ENCODE measurements around the gene MTMR3. TPM values are rescaled to one million over a fixed set of nuclear protein-coding genes. Genes with fewer than 3 reads are reported as not detected.

Gene MTMR3
- total RNA-seq, 1 donor from 2014 or later: 41.0 TPM

DNA sequence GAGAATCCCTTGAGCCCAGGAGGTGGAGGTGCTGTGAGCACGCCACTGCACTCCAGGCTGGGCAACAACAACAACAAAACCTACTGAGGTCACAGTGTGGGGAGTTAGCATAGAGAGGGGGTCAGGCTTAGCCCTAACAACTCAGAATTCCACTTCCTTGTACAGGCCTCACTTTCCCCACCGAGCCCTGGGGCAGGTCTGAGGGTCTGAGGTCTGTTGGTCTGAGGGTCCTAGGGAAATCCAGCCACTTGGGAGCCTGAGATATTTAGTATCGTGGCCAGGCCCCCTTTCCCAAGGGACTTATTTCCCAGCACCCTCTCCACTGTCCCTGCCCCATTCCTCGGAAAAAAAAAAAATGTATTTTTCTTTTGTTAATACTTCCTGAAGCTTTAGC lies 162.5 kb downstream of the MTMR3 start:
- Histone ChIP-seq H3K4me2 (ENCODE audit: low read length) (no peak overlapping the region), H3K27me3 (ENCODE audit: insufficient read depth, low read length) (no peaks in the 10 kb centered on the region), H3K36me3 (ENCODE audit: insufficient read depth, low read length) (no peaks in the 10 kb centered on the region), H3K9ac (ENCODE audit: low read length) (no peak overlapping the region), H3K79me2 (ENCODE audit: insufficient read depth, low read length) (no peaks in the 10 kb centered on the region), H3K27ac (ENCODE audit: low read depth, low read length) (no peak overlapping the region), H4K20me1 (ENCODE audit: insufficient read depth, low read length) (no peaks in the 10 kb centered on the region), H3K4me1 (ENCODE audit: insufficient read depth, low read length) (peaks cover 15% of the 10 kb centered on the region), H3K9me3 (ENCODE audit: insufficient read depth, low read depth, low read length) (no peaks in the 10 kb centered on the region), H3K4me3 (ENCODE audit: insufficient read depth, low read depth, low read length) (no peak overlapping the region), H2AFZ (ENCODE audit: low read depth, low read length) (no peak overlapping the region)
- H3K27me3 Mint-ChIP-seq (ENCODE audit: low read depth, unreplicated experiment): no peaks in the 10 kb centered on the region
- DNase-seq (ENCODE audit: low read depth) (no peak), FAIRE-seq (no peak)
- peaks cover 16% of the 10 kb centered on the region for H3K4me1 Mint-ChIP-seq (ENCODE audit: low read depth, unreplicated experiment)
- no peak overlapping the region for H3K27ac Mint-ChIP-seq (ENCODE audit: unreplicated experiment)
- no peak overlapping the region for H3K4me3 Mint-ChIP-seq (ENCODE audit: unreplicated experiment)
- no peaks in the 10 kb centered on the region for H3K9me3 Mint-ChIP-seq (ENCODE audit: unreplicated experiment)
- TF ChIP-seq EZH2 (IDR thresholded peaks at IDR 0.05; ENCODE audit: insufficient read depth, low read length): no peak
- TF ChIP-seq, protein P1, sequence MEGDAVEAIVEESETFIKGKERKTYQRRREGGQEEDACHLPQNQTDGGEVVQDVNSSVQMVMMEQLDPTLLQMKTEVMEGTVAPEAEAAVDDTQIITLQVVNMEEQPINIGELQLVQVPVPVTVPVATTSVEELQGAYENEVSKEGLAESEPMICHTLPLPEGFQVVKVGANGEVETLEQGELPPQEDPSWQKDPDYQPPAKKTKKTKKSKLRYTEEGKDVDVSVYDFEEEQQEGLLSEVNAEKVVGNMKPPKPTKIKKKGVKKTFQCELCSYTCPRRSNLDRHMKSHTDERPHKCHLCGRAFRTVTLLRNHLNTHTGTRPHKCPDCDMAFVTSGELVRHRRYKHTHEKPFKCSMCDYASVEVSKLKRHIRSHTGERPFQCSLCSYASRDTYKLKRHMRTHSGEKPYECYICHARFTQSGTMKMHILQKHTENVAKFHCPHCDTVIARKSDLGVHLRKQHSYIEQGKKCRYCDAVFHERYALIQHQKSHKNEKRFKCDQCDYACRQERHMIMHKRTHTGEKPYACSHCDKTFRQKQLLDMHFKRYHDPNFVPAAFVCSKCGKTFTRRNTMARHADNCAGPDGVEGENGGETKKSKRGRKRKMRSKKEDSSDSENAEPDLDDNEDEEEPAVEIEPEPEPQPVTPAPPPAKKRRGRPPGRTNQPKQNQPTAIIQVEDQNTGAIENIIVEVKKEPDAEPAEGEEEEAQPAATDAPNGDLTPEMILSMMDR (IDR thresholded peaks at IDR 0.05; ENCODE audit: insufficient read depth, low read depth, low read length): no peak
- peaks cover 3% of the 10 kb centered on the region for H3K36me3 Mint-ChIP-seq (ENCODE audit: low read depth, unreplicated experiment)

DNA sequence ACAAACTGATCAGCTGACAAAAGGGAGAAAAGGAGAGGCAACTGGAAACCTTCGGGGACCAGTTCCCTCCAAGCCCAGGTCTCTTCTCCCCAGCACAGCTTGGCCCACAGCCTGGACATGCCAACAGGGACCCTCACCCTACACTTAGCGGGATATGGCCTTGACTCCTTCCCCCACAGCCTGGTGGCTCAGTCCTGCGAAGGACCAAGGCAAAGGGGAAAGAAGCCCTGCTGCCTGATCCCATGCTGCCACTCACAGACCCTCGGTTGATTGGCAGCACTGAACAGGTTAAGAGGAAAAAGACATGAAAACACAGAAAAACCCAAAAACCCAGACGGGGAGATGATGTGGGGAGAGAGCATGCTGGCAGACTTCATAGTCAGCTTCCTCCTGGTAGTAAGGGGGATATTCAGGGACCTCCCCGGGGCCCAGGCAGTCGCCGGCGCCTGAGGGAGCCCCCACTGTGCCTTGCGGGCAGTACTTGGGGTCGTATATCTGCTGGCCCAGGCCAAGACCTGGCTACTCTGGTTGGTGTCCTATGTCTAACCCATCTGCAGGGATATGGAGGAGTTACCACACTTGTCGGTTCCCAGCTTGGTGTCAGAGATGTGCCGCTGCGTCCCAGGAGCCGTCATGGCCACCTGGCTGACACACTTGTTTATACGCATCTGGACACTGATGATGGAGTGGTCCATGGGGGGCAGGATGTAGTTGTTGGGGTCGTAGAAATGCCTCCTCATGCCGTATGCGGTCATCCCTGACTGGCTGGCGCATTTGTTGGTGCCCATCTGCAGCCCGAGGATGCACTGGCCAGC lies 163.1 kb downstream of the MTMR3 start:
- Histone ChIP-seq H4K20me1 (ENCODE audit: insufficient read depth, low read length) (no peaks in the 10 kb centered on the region), H3K27me3 (ENCODE audit: insufficient read depth, low read length) (no peaks in the 10 kb centered on the region), H3K36me3 (ENCODE audit: insufficient read depth, low read length) (no peaks in the 10 kb centered on the region), H3K4me3 (ENCODE audit: insufficient read depth, low read depth, low read length) (no peak overlapping the region), H3K9me3 (ENCODE audit: insufficient read depth, low read depth, low read length) (no peaks in the 10 kb centered on the region), H3K79me2 (ENCODE audit: insufficient read depth, low read length) (no peaks in the 10 kb centered on the region), H3K9ac (ENCODE audit: low read length) (no peak overlapping the region), H3K27ac (ENCODE audit: low read depth, low read length) (no peak overlapping the region), H2AFZ (ENCODE audit: low read depth, low read length) (no peak overlapping the region), H3K4me2 (ENCODE audit: low read length) (no peak overlapping the region), H3K4me1 (ENCODE audit: insufficient read depth, low read length) (peaks cover 15% of the 10 kb centered on the region)
- Mint-ChIP-seq H3K4me1 (ENCODE audit: low read depth, unreplicated experiment) (peaks cover 16% of the 10 kb centered on the region), H3K36me3 (ENCODE audit: low read depth, unreplicated experiment) (peaks cover 2% of the 10 kb centered on the region), H3K27ac (ENCODE audit: unreplicated experiment) (no peak overlapping the region), H3K4me3 (ENCODE audit: unreplicated experiment) (no peak overlapping the region), H3K9me3 (ENCODE audit: unreplicated experiment) (no peaks in the 10 kb centered on the region), H3K27me3 (ENCODE audit: low read depth, unreplicated experiment) (no peaks in the 10 kb centered on the region)
- FAIRE-seq: no peak
- TF ChIP-seq EZH2 (IDR thresholded peaks at IDR 0.05; ENCODE audit: insufficient read depth, low read length): no peak
- TF ChIP-seq, protein P1 (IDR thresholded peaks at IDR 0.05; ENCODE audit: insufficient read depth, low read depth, low read length): no peak
- no peak for DNase-seq (ENCODE audit: low read depth)
